ENCODE measurements around the gene GDF15. TPM values are rescaled to one million over a fixed set of nuclear protein-coding genes. Genes with fewer than 3 reads are reported as not detected.

GDF15 gene
- total and polyA plus RNA-seq, 2 donors (not counting 3 experiments of a cell fraction or from before 2014, with no cell fraction given), result 165 to 206 TPM

- TF ChIP-seq JUN (IDR thresholded peaks at IDR 0.05; ENCODE audit: borderline replicate concordance, insufficient read depth, insufficient read length, low read depth), result no peak
- TF ChIP-seq MAX (IDR thresholded peaks at IDR 0.05; ENCODE audit: insufficient read depth, insufficient read length), result no peak
- TF ChIP-seq CTCF (IDR thresholded peaks at IDR 0.05; ENCODE audit: extremely low read depth in 1 of 2, insufficient read depth in 1 of 2, low read depth in 1 of 2, low read length in 2 of 2), result no peak
- dilution Hi-C loops (cut with MboI; ENCODE audit: extremely low pct_ligation_motif_present, low sequenced_read_pairs), result no loop called here
- no peak overlapping the region for H3K27ac ChIP-seq (ENCODE audit: insufficient read depth, low read depth, low read length)
- H3K9me1 ChIP-seq (replicated peaks; ENCODE audit: control insufficient read depth, extremely low read depth, insufficient read depth, low read length), result no peaks in the 10 kb centered on the region
- peaks cover 0 to 5% of the 10 kb centered on the region in 2 experiments for H3K36me3 ChIP-seq (ENCODE audit: control insufficient read depth in 2 of 2, extremely low read depth in 1 of 2, insufficient read depth in 2 of 2, low read length in 2 of 2)
- intact Hi-C loops (cut with micrococcal nuclease), result no loop called here
- H4K20me1 ChIP-seq (replicated peaks; ENCODE audit: control insufficient read depth, extremely low read depth, insufficient read depth, low read length), result no peaks in the 10 kb centered on the region
- no peaks in the 10 kb centered on the region for H3K9me3 ChIP-seq (replicated peaks; ENCODE audit: control insufficient read depth, insufficient read depth, low read length)
- no peak overlapping the region for H3K4me3 ChIP-seq (replicated peaks in 1 of 3; ENCODE audit: insufficient read depth in 1 of 3, low read depth in 1 of 3, low read length in 3 of 3)
- DNase-seq (ENCODE audit: low read depth, low spot score), result peak; percentile 24
- no peak overlapping the region for H2AFZ ChIP-seq (ENCODE audit: low read depth, low read length)
- H3K4me2 ChIP-seq (ENCODE audit: insufficient read depth, low read length), result no peak overlapping the region
- CTCF ChIA-PET, result interaction anchor here (1.0 to 3.7 kb wide), 3 partner anchors 9 to 22 kb away, joined by 3 to 23 read pairs (median 3); no protein-coding TSS in a partner anchor
- no peak overlapping the region for H3K9ac ChIP-seq (replicated peaks; ENCODE audit: extremely low read depth, insufficient read depth, low read length)
- H3K79me2 ChIP-seq (ENCODE audit: control insufficient read depth, insufficient read depth, low read length), result no peaks in the 10 kb centered on the region
- H3K27me3 ChIP-seq (ENCODE audit: control insufficient read depth in 2 of 2, insufficient read depth in 2 of 2, low read length in 2 of 2), result no peaks in the 10 kb centered on the region
- POLR2A ChIA-PET, result no interaction called here
- no TSS peak for BruUV-seq (replicated peaks)
- FAIRE-seq, result peak; percentile 37
- peaks cover 6% of the 10 kb centered on the region for H3K4me1 ChIP-seq (ENCODE audit: control insufficient read depth, extremely low read depth, insufficient read depth, low read length)
These were observed 52.5 kb downstream of the GDF15 start for GRCh38 chr19:18438331-18439024.

Small RNAs within 50 kb of the gene (microRNA-seq; reads per million reads assigned to microRNA genes)
- gene MIR3189 (ENCODE audit: borderline number of aligned reads, borderline replicate concordance), result not detected

Small RNAs within 50 kb of the gene (small RNA-seq; reads per million reads assigned to genes)
- gene MIR3189 (ENCODE audit: insufficient read depth, insufficient read length, low read depth, low replicate concordance), result not detected

Other genes starting within 250 kb of the GDF15 start
- gene PIK3R2, start 233.0 kb upstream of the GDF15 start, total RNA-seq, result 14.4 and 15.2 TPM in 2 replicates
- gene PIK3R2, start 233.0 kb upstream of the GDF15 start, polyA plus RNA-seq, result 7.5 and 8.1 TPM in 2 replicates
- 0.74 and 1.1 TPM in 2 replicates for gene IFI30, start 212.3 kb upstream of the GDF15 start, total RNA-seq
- 1.6 and 2.1 TPM in 2 replicates for gene IFI30, start 212.3 kb upstream of the GDF15 start, polyA plus RNA-seq
- gene MPV17L2, start 192.9 kb upstream of the GDF15 start, total RNA-seq, result 13.8 and 16.1 TPM in 2 replicates
- 27.6 and 38.4 TPM in 2 replicates for gene MPV17L2, start 192.9 kb upstream of the GDF15 start, polyA plus RNA-seq
- gene RAB3A, start 182.1 kb upstream of the GDF15 start, total RNA-seq, result 0.88 and 1.9 TPM in 2 replicates
- gene RAB3A, start 182.1 kb upstream of the GDF15 start, polyA plus RNA-seq, result 0.86 and 0.90 TPM in 2 replicates
- 0.76 and 0.97 TPM in 2 replicates for gene PDE4C, start 159.7 kb upstream of the GDF15 start, total RNA-seq
- 0.13 and 0.29 TPM in 2 replicates for gene PDE4C, start 159.7 kb upstream of the GDF15 start, polyA plus RNA-seq
- gene IQCN, start 111.7 kb upstream of the GDF15 start, total RNA-seq, result 2.2 and 3.0 TPM in 2 replicates
- gene IQCN, start 111.7 kb upstream of the GDF15 start, polyA plus RNA-seq, result 1.5 and 2.1 TPM in 2 replicates
- gene JUND, start 104.5 kb upstream of the GDF15 start, total RNA-seq, result 130 and 137 TPM in 2 replicates
- gene JUND, start 104.5 kb upstream of the GDF15 start, polyA plus RNA-seq, result 91.4 and 134 TPM in 2 replicates
- gene LSM4, start 63.1 kb upstream of the GDF15 start, total RNA-seq, result 103 and 118 TPM in 2 replicates
- 105 and 119 TPM in 2 replicates for gene LSM4, start 63.1 kb upstream of the GDF15 start, polyA plus RNA-seq
- 27.2 and 30.5 TPM in 2 replicates for gene PGPEP1, start 45.6 kb upstream of the GDF15 start, total RNA-seq
- 9.9 and 13.2 TPM in 2 replicates for gene PGPEP1, start 45.6 kb upstream of the GDF15 start, polyA plus RNA-seq
- gene LRRC25, start 11.5 kb downstream of the GDF15 start, total RNA-seq, result not detected in 2 replicates
- not detected in 2 replicates for gene LRRC25, start 11.5 kb downstream of the GDF15 start, polyA plus RNA-seq
- gene SSBP4, start 33.2 kb downstream of the GDF15 start, total RNA-seq, result 140 and 151 TPM in 2 replicates
- gene SSBP4, start 33.2 kb downstream of the GDF15 start, polyA plus RNA-seq, result 89.6 and 116 TPM in 2 replicates
- gene ISYNA1, start 52.0 kb downstream of the GDF15 start, total RNA-seq, result 70.2 and 74.1 TPM in 2 replicates
- 69.0 and 85.0 TPM in 2 replicates for gene ISYNA1, start 52.0 kb downstream of the GDF15 start, polyA plus RNA-seq
- gene ELL, start 135.9 kb downstream of the GDF15 start, total RNA-seq, result 15.5 and 18.2 TPM in 2 replicates
- gene ELL, start 135.9 kb downstream of the GDF15 start, polyA plus RNA-seq, result 9.9 and 13.4 TPM in 2 replicates
- 150 and 164 TPM in 2 replicates for gene FKBP8, start 157.4 kb downstream of the GDF15 start, total RNA-seq
- gene FKBP8, start 157.4 kb downstream of the GDF15 start, polyA plus RNA-seq, result 173 and 204 TPM in 2 replicates
- 127 and 134 TPM in 2 replicates for gene KXD1, start 171.7 kb downstream of the GDF15 start, total RNA-seq
- 186 and 236 TPM in 2 replicates for gene KXD1, start 171.7 kb downstream of the GDF15 start, polyA plus RNA-seq
- 1,218 and 1,221 TPM in 2 replicates for gene UBA52, start 185.7 kb downstream of the GDF15 start, total RNA-seq
- gene UBA52, start 185.7 kb downstream of the GDF15 start, polyA plus RNA-seq, result 3,506 and 3,571 TPM in 2 replicates
- gene REX1BD, start 202.6 kb downstream of the GDF15 start, total RNA-seq, result 64.0 and 64.4 TPM in 2 replicates
- gene REX1BD, start 202.6 kb downstream of the GDF15 start, polyA plus RNA-seq, result 90.9 and 115 TPM in 2 replicates
- not detected in 2 replicates for gene CRLF1, start 220.6 kb downstream of the GDF15 start, total RNA-seq
- gene CRLF1, start 220.6 kb downstream of the GDF15 start, polyA plus RNA-seq, result 0.18 and 0.37 TPM in 2 replicates
- gene TMEM59L, start 226.7 kb downstream of the GDF15 start, total RNA-seq, result 0.25 and 0.97 TPM in 2 replicates
- 0.43 and 0.60 TPM in 2 replicates for gene TMEM59L, start 226.7 kb downstream of the GDF15 start, polyA plus RNA-seq

Measured in endothelial cell of umbilical vein (primary cell).